ENCODE data around the gene GIPR.
"Not testable (repeated sequence)": the region's sequence is repeated elsewhere in the genome, so short reads cannot be mapped to it uniquely, and the experiment has no call there.

- not testable (repeated sequence) for TF ChIP-seq CTCF, EZH2phosphoT487, EZH2 (IDR thresholded peaks at IDR 0.05)
Observed at GRCh38 chr19:45628219-45628618, 39.8 kb upstream of the GIPR start.
